ENCODE results near the gene SYT9.

DNA sequence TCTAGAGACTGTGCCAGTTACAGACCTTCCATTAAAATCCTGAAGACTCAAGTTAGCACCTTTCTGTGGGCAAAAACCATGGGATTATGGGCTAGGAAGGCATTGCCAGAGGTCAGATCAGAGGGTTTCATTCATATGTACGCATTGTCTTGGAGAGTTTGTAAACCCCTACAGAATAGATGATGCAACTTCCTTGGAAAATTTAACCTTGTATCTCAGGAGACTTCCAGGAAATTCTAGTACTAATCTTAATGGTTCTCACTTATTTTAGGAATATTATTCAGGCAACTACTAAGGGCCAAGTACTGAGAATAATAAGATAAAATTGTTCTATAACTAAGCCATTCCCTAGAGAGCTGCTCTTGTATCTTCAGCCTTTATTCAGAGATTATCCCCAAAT, 240.5 kb downstream of the SYT9 start:
- TF ChIP-seq, protein P1, sequence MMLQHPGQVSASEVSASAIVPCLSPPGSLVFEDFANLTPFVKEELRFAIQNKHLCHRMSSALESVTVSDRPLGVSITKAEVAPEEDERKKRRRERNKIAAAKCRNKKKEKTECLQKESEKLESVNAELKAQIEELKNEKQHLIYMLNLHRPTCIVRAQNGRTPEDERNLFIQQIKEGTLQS (IDR thresholded peaks at IDR 0.05; ENCODE audit: insufficient read depth, low read depth, low read length), result no peak
- no peak for TF ChIP-seq POLR2A (IDR thresholded peaks at IDR 0.05; ENCODE audit: control extremely low read depth in 1 of 2, low read depth in 2 of 2, low read length in 2 of 2)
- TF ChIP-seq, protein P2, sequence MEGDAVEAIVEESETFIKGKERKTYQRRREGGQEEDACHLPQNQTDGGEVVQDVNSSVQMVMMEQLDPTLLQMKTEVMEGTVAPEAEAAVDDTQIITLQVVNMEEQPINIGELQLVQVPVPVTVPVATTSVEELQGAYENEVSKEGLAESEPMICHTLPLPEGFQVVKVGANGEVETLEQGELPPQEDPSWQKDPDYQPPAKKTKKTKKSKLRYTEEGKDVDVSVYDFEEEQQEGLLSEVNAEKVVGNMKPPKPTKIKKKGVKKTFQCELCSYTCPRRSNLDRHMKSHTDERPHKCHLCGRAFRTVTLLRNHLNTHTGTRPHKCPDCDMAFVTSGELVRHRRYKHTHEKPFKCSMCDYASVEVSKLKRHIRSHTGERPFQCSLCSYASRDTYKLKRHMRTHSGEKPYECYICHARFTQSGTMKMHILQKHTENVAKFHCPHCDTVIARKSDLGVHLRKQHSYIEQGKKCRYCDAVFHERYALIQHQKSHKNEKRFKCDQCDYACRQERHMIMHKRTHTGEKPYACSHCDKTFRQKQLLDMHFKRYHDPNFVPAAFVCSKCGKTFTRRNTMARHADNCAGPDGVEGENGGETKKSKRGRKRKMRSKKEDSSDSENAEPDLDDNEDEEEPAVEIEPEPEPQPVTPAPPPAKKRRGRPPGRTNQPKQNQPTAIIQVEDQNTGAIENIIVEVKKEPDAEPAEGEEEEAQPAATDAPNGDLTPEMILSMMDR (IDR thresholded peaks at IDR 0.05; ENCODE audit: control extremely low read depth in 1 of 3, insufficient read depth in 1 of 3, low read depth in 1 of 3, low read length in 3 of 3), result no peak
- TF ChIP-seq POLR2AphosphoS5 (IDR thresholded peaks at IDR 0.05; ENCODE audit: low read depth, low read length), result no peak
- TF ChIP-seq EZH2 (IDR thresholded peaks at IDR 0.05; ENCODE audit: low read depth, low read length, severe bottlenecking), result no peak
- no peak for TF ChIP-seq YY1 (IDR thresholded peaks at IDR 0.05; ENCODE audit: low read depth, low read length)
- no peak for TF ChIP-seq CHD1 (IDR thresholded peaks at IDR 0.05; ENCODE audit: low read depth, low read length)
- TF ChIP-seq TBP (IDR thresholded peaks at IDR 0.05; ENCODE audit: low read depth, low read length), result no peak
- TF ChIP-seq CREB1 (IDR thresholded peaks at IDR 0.05), result no peak
- TF ChIP-seq CEBPB (IDR thresholded peaks at IDR 0.05; ENCODE audit: low read depth, low read length), result 0 out of 2 replicates have a peak, but pooled peaks have one; percentile 15
- TF ChIP-seq EP300 (IDR thresholded peaks at IDR 0.05; ENCODE audit: borderline replicate concordance in 1 of 2, low read depth in 2 of 2, low read length in 2 of 2), result no peak

Data from H1 (cell line).